SK-N-SH treated with all-trans-retinoic acid at 6 μM for 48 hours (cell line): ENCODE data around the gene UNC45A.

ENCODE experiments used
- ATAC-seq: fragments of 200-7000 bp; cut with Tn5 transposase; 3 replicates; pipeline ENCODE4 v1.9.1; 2020; ENCODE audit warnings: mild to moderate bottlenecking, moderate library complexity
- ARNTL ChIP-seq: fragments of 450-650 bp; formaldehyde crosslinking; IDR thresholded peaks from 2 replicates; pipeline ENCODE4 v1.5.0; 2020; ENCODE audit warnings: low read depth, mild to moderate bottlenecking, moderate library complexity, borderline replicate concordance
- BACH2 ChIP-seq: fragments of 250-450 bp; sonication (Bioruptor Pico); IDR thresholded peaks from 2 replicates; pipeline ENCODE4 v1.9.0; 2021; ENCODE audit warnings: mild to moderate bottlenecking, borderline replicate concordance
- CREB5 ChIP-seq: fragments of 250-450 bp; sonication (Bioruptor Pico); IDR thresholded peaks from 2 replicates; pipeline ENCODE4 v1.5.1; 2020; ENCODE audit warnings: low read depth, mild to moderate bottlenecking, moderate library complexity
- ESRRG ChIP-seq: fragments of 250-450 bp; sonication (Bioruptor Pico); IDR thresholded peaks from 2 replicates; pipeline ENCODE4 v1.6.1; 2021; ENCODE audit warnings: mild to moderate bottlenecking
- GLIS3 ChIP-seq: fragments of 250-450 bp; sonication (Bioruptor Pico); IDR thresholded peaks from 2 replicates; pipeline ENCODE4 v1.5.0; 2020; ENCODE audit warnings: mild to moderate bottlenecking, moderate library complexity
- ISL1 ChIP-seq: fragments of 250-450 bp; sonication (Bioruptor Pico); IDR thresholded peaks from 2 replicates; pipeline ENCODE4 v2.1.2; 2022; ENCODE audit warnings: mild to moderate bottlenecking, moderate library complexity
- OSR1 ChIP-seq: fragments of 250-450 bp; sonication (Bioruptor Pico); IDR thresholded peaks from 2 replicates; pipeline ENCODE4 v1.8.0; 2022; ENCODE audit warnings: moderate library complexity, mild to moderate bottlenecking, inconsistent platforms
- PATZ1 ChIP-seq: fragments of 250-450 bp; sonication (Bioruptor Pico); IDR thresholded peaks from 2 replicates; pipeline ENCODE4 v1.8.0; 2020; ENCODE audit warnings: mild to moderate bottlenecking, moderate library complexity, borderline replicate concordance
- PPARA ChIP-seq: fragments of 250-450 bp; sonication (Bioruptor Pico); IDR thresholded peaks from 2 replicates; pipeline ENCODE4 v1.5.0; 2020; ENCODE audit warnings: mild to moderate bottlenecking, borderline replicate concordance
- RARB ChIP-seq: fragments of 250-450 bp; sonication (Bioruptor Pico); IDR thresholded peaks from 2 replicates; pipeline ENCODE4 v1.8.0; 2021; ENCODE audit warnings: mild to moderate bottlenecking, moderate library complexity
- SNAI2 ChIP-seq: fragments of 250-450 bp; sonication (Bioruptor Pico); IDR thresholded peaks from 2 replicates; pipeline ENCODE4 v1.5.0; 2020; ENCODE audit warnings: mild to moderate bottlenecking, moderate library complexity
- TCF4 ChIP-seq: fragments of 250-450 bp; sonication (Bioruptor Pico); IDR thresholded peaks from 2 replicates; pipeline ENCODE4 v1.8.0; 2021; ENCODE audit warnings: mild to moderate bottlenecking, moderate library complexity, borderline replicate concordance
- TOX ChIP-seq: fragments of 250-450 bp; sonication (Bioruptor Pico); IDR thresholded peaks from 2 replicates; pipeline ENCODE4 v1.8.0; 2021; ENCODE audit warnings: mild to moderate bottlenecking, moderate library complexity, borderline replicate concordance
- ZC3H10 ChIP-seq: fragments of 250-450 bp; sonication (Bioruptor Pico); IDR thresholded peaks from 2 replicates; pipeline ENCODE4 v1.5.1; 2021; ENCODE audit warnings: mild to moderate bottlenecking, moderate library complexity
- ZFP3 ChIP-seq: fragments of 250-450 bp; sonication (Bioruptor Pico); IDR thresholded peaks from 2 replicates; pipeline ENCODE4 v1.5.0; 2020; ENCODE audit warnings: mild to moderate bottlenecking, moderate library complexity
- ZFP30 ChIP-seq: fragments of 450-650 bp; formaldehyde crosslinking; IDR thresholded peaks from 2 replicates; pipeline ENCODE4 v1.5.0; 2022; ENCODE audit warnings: mild to moderate bottlenecking, moderate library complexity
- ZNF565 ChIP-seq: fragments of 450-650 bp; formaldehyde crosslinking; conservative IDR thresholded peaks from 2 replicates; pipeline ENCODE4 v1.5.0; 2020; ENCODE audit warnings: low read depth, mild to moderate bottlenecking, moderate library complexity
- ZNF70 ChIP-seq: fragments of 450-650 bp; formaldehyde crosslinking; IDR thresholded peaks from 2 replicates; pipeline ENCODE4 v1.5.0; 2020; ENCODE audit warnings: mild to moderate bottlenecking, moderate library complexity
- ZNF8 ChIP-seq: fragments of 450-650 bp; formaldehyde crosslinking; IDR thresholded peaks from 2 replicates; pipeline ENCODE4 v1.5.0; 2020; ENCODE audit warnings: mild to moderate bottlenecking, moderate library complexity
- TF ChIP-seq, protein P1 (sequence below): fragments of 250-450 bp; sonication (Bioruptor Pico); IDR thresholded peaks from 2 replicates; pipeline ENCODE4 v1.8.0; 2021; ENCODE audit warnings: low read depth, mild to moderate bottlenecking, moderate library complexity, borderline replicate concordance
- TF ChIP-seq, protein P2 (sequence below): fragments of 250-450 bp; sonication (Bioruptor Pico); IDR thresholded peaks from 2 replicates; pipeline ENCODE4 v1.5.0; 2020; ENCODE audit warnings: mild to moderate bottlenecking, moderate library complexity

Gene UNC45A

DNA sequence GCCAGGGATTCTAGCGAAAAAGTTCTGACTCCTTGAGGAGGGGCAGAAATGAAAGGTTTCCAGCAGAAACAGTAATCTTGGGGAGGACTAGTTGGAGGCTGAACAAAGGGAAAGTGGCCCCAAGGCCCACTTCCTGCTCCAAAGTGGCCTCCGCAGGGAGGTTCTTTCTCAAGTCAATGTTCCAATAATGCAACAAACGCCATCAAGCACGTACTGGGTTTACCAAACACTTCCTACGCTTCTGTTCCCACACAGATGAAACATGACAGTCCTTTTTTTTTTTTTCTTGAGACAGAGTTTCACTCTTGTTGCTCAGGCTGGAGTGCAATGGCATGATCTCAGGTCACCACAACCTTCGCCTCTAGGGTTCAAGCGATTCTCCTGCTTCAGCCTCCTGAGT is 10.0 kb downstream of the UNC45A start:
- TF ChIP-seq TCF4 (CRISPR knock-in tag) (no peak), PATZ1 (CRISPR knock-in tag) (no peak)
- TF ChIP-seq, all 23 proteins: peak for 0
- no peak for ATAC-seq

- no peak for ATAC-seq
Measured at GRCh38 chr15:90946538-90946937, 11.5 kb downstream of the UNC45A start.

DNA sequence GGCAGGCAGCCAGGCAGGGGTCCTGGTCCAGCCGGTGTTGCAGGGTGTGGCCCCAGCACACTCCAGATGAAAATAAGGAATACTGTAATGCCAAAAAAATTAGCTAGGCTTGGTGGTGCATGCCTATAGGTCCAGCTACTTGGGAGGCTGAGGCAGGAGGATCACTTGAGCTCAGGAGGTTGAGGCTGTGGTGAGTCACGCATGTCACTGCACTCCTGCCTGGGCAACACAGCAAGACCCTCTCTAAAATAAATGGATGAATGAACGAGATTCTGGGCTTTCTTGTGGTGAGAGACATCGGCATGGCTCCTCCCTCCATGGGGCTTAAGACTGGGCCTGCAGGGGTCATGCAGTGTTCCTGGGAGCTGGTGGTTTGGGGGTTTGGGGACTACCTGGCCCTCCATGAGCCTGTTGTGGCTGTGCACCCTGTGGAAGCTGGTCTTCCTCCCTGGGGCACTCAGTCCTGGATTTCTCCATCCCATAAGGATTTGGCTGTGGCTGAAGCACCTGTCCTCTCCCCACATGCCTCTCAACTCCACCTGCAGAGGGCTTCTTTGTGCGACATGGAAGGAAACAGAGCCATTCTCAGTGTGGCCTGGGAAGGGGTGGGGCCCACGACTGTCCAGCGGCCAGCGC is 12.0 kb downstream of the UNC45A start:
- ATAC-seq: no peak
- TF ChIP-seq GLIS3 (CRISPR knock-in tag): no peak
- TF ChIP-seq ZFP30 (CRISPR knock-in tag): no peak
- no peak for TF ChIP-seq SNAI2 (CRISPR knock-in tag)
- no peak for TF ChIP-seq RARB (CRISPR knock-in tag)
- TF ChIP-seq CREB5: no peak
- TF ChIP-seq ZC3H10 (CRISPR knock-in tag): no peak
- no peak for TF ChIP-seq ZNF8 (CRISPR knock-in tag)
- TF ChIP-seq ZFP3 (CRISPR knock-in tag): no peak
- TF ChIP-seq ZNF70: no peak
- TF ChIP-seq TCF4 (CRISPR knock-in tag): no peak
- no peak for TF ChIP-seq PPARA
- TF ChIP-seq TOX: no peak
- TF ChIP-seq ESRRG (CRISPR knock-in tag): no peak
- TF ChIP-seq PATZ1 (CRISPR knock-in tag): no peak
- TF ChIP-seq ISL1 (CRISPR knock-in tag): no peak
- TF ChIP-seq, protein P1, sequence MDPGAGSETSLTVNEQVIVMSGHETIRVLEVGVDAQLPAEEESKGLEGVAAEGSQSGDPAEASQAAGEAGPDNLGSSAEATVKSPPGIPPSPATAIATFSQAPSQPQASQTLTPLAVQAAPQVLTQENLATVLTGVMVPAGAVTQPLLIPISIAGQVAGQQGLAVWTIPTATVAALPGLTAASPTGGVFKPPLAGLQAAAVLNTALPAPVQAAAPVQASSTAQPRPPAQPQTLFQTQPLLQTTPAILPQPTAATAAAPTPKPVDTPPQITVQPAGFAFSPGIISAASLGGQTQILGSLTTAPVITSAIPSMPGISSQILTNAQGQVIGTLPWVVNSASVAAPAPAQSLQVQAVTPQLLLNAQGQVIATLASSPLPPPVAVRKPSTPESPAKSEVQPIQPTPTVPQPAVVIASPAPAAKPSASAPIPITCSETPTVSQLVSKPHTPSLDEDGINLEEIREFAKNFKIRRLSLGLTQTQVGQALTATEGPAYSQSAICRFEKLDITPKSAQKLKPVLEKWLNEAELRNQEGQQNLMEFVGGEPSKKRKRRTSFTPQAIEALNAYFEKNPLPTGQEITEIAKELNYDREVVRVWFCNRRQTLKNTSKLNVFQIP (CRISPR knock-in tag): no peak
- no peak for TF ChIP-seq ZNF565 (CRISPR knock-in tag)

More at GRCh38 chr15:90946538-90946937, 11.5 kb downstream of the UNC45A start:
- no peak for TF ChIP-seq SNAI2 (CRISPR knock-in tag)
- TF ChIP-seq, protein P2, sequence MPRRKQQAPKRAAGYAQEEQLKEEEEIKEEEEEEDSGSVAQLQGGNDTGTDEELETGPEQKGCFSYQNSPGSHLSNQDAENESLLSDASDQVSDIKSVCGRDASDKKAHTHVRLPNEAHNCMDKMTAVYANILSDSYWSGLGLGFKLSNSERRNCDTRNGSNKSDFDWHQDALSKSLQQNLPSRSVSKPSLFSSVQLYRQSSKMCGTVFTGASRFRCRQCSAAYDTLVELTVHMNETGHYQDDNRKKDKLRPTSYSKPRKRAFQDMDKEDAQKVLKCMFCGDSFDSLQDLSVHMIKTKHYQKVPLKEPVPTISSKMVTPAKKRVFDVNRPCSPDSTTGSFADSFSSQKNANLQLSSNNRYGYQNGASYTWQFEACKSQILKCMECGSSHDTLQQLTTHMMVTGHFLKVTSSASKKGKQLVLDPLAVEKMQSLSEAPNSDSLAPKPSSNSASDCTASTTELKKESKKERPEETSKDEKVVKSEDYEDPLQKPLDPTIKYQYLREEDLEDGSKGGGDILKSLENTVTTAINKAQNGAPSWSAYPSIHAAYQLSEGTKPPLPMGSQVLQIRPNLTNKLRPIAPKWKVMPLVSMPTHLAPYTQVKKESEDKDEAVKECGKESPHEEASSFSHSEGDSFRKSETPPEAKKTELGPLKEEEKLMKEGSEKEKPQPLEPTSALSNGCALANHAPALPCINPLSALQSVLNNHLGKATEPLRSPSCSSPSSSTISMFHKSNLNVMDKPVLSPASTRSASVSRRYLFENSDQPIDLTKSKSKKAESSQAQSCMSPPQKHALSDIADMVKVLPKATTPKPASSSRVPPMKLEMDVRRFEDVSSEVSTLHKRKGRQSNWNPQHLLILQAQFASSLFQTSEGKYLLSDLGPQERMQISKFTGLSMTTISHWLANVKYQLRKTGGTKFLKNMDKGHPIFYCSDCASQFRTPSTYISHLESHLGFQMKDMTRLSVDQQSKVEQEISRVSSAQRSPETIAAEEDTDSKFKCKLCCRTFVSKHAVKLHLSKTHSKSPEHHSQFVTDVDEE (CRISPR knock-in tag): no peak
- TF ChIP-seq TCF4 (CRISPR knock-in tag): no peak
- TF ChIP-seq ARNTL (CRISPR knock-in tag): no peak
- TF ChIP-seq ZNF70: no peak
- TF ChIP-seq ISL1 (CRISPR knock-in tag): no peak
- TF ChIP-seq OSR1 (CRISPR knock-in tag): no peak
- no peak for TF ChIP-seq ZFP30 (CRISPR knock-in tag)
- no peak for TF ChIP-seq CREB5
- TF ChIP-seq BACH2 (CRISPR knock-in tag): no peak
- TF ChIP-seq ZNF8 (CRISPR knock-in tag): no peak
